Measurements from ENCODE around the gene MKNK2.

- TF ChIP-seq EZH2phosphoT487 (IDR thresholded peaks at IDR 0.05; ENCODE audit: insufficient read depth, low read depth) (no peak), EZH2 (IDR thresholded peaks at IDR 0.05; ENCODE audit: insufficient read depth, poor library complexity, severe bottlenecking) (no peak)
Observed at GRCh38 chr19:2039089-2039958, 11.7 kb downstream of the MKNK2 start.
